HG02798 (cell line): Measurements from ENCODE around the gene HELT.
A peak's percentile ranks its signal among the peaks of the same experiment; 100 is the strongest.
"Not testable (repeated sequence)": the region's sequence is repeated elsewhere in the genome, so short reads cannot be mapped to it uniquely, and the experiment has no call there.

Experiments used
- ATAC-seq: cut with Tn5 transposase; IDR thresholded peaks from one replicate; pipeline ENCODE4 v1.9.1; 2021; ENCODE audit warnings: mild to moderate bottlenecking; ENCODE audit not compliant: unreplicated experiment, poor library complexity

Gene HELT, protein sequence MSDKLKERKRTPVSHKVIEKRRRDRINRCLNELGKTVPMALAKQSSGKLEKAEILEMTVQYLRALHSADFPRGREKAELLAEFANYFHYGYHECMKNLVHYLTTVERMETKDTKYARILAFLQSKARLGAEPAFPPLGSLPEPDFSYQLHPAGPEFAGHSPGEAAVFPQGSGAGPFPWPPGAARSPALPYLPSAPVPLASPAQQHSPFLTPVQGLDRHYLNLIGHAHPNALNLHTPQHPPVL

DNA sequence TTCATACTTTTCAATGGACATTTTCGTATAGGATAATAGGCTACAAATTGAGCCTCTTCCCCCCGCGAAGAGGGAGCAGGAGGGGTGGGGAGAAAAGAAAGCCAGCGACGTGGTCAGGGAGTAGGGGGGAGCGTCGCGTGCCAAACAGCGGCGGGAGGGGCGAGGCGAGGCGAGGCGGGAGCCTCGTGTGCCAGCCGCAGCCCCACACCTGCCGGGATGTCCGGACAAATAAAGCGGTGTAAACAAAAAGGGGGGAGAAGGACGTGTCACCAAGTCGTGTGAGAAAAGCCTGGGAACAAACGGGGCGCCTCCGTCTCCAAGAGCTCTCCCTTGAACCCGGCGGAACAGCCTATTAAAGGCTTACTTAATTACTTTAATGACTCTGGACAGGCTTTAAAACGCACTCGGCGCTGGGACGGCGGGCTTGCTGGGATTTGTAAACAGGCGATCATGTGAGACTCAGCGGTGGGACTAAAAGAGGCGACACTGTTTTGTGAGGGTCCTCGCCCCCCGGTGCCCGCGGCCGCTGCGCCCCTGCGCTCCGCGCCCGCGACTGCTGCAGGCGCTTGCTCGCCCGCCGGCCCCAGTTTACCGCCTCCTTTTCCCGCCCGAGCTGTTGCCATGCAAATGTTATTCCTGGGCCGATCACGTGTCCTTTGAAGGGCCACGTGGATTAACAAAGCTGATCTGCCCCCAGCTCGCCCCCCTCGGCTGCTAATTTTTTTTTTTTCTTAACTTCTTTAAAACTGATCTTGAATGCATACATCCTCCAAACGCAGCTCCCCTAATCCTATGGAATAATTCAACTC, at the start of gene HELT:
Gene HELT, plus strand, starts transcription at position 527 of the 809 bp plus-strand sequence. CDS start 439 bp downstream, outside the sequence.
- ATAC-seq, result no peak

DNA sequence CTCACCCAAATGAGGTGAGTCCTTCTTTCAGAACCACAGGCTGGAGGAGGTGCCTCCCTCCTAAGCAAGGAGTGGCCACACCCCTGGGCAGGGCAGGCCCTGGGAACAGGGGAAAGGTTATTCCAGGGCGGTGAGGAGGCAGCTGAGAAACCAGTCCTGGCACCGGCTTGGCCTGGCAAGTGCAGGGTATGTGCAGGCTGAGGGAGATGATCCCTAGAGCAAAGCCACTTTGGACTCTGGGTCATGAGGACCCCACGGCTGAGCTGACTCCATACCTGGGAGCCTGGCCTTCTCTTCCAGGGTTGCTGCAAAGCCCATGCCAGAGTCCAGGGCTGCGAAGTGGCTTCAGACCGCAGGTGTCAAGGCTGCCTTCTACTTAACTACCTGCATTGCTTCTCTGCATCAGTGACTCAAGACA, 49.5 kb upstream of the HELT start:
- ATAC-seq, result no peak

DNA sequence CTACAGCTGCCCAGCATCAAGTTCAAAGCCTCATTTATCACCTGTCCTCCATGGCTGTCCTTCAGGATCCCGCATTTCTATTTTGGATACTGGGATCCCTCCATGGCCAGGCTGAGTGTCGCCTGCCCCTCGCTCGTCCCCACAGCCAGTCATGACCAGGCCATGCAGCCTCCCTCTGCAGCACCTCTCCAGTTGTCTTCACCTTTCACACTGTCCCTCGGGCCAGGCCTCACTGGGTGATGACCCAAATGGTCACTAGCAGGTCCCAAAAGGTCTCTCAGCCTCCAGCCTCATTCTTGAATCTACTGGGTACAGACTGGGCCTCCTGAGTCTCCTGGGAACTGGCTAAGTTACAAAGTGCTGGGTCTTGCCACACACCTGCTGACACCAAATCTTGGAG, 48.7 kb upstream of the HELT start:
- no peak for ATAC-seq

GRCh38 chr4:184972991-184973390, 45.3 kb upstream of the HELT start:
- ATAC-seq, result no peak

- ATAC-seq, result not testable (repeated sequence)
These were observed 41.9 kb upstream of the HELT start for GRCh38 chr4:184976348-184976747.

GRCh38 chr4:184977747-184978146, 40.5 kb upstream of the HELT start:
- ATAC-seq, result no peak

- no peak for ATAC-seq
These were observed 40.1 kb upstream of the HELT start for GRCh38 chr4:184978211-184978610.

GRCh38 chr4:184979461-184980124, 38.7 kb upstream of the HELT start:
- no peak for ATAC-seq

GRCh38 chr4:184980261-184980660, 38.0 kb upstream of the HELT start:
- ATAC-seq, result no peak

DNA sequence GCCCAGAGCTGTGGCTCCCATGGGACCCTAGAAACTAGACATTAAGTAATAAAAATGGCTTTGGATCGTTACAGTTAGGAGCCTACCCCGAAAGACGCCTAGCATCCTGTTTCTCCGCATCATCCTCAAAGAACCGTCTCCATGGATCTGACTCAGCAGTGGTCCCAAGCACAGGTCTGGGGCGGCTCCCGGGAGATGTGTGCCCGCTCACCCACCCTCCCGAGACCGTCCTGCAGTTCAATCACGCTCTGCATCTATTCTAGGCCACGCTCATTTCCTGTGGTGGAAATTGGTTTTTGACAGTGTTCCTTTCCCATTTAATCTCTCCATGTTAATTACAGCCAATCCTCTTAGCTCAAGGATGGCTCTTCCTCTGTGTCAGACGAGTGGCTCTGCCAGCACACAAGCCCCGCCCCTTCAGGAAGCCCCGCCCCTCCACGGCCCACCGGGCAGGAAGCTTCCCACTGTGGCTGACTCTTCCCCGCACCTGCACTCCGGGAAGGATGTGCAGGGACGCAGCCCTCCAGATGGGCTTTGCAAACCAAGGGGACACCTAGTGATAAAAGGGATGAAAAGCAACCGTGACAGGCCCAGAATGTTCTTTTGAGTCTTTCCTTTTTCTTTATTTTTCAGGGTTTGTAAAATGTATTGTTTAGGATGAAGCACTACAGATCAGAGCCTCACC, 34.5 kb upstream of the HELT start:
- peak; percentile 53 for ATAC-seq

DNA sequence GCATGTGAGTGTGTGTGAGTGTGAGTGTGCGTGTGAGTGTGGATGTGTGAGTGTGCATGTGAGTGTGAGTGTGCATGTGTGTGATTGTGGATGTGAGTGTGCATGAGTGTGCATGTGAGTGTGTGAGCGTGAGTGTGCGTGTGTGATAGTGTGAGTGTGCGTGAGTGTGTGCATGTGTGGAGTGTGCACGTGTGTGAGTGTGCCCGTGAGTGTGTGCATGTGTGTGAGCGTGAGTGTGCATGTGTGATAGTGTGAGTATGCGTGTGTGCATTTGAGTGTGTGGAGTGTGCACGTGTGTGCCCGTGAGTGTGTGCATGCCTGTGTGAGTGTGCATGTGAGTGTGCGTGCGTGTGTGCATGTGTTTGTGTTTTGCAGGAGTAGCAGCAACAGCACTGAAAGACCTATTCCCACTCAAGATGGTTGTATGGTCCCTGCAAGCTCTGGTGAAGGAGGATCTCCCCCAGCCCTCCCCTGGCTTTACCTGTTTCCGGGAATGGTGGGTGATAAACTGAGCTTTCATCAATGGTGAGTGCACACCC, 30.7 kb upstream of the HELT start:
- no peak for ATAC-seq

DNA sequence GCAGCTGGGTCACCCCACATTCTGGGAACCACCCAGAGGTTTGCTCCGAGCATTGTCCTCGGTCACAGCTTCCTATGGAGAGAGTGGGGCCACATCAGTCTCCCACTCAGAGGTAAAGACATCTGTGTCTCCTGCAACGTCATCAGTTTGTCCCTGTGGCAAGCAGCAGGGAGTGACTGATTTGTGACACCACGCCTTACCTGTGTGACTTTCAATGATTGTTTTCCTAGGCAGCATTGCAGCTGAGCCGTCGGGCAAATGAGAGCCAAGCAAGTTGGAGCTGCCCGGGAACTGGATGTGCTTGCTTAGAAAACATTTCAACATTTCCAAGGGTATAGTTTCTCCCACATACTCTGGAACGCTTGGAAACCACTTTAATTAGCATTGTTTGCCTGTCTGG, 29.7 kb upstream of the HELT start:
- no peak for ATAC-seq

GRCh38 chr4:184989283-184989682, 29.0 kb upstream of the HELT start:
- not testable (repeated sequence) for ATAC-seq

- ATAC-seq, result not testable (repeated sequence)
These were observed 28.2 kb upstream of the HELT start for GRCh38 chr4:184990131-184990530.

GRCh38 chr4:184991860-184992259, 26.4 kb upstream of the HELT start:
- no peak for ATAC-seq

GRCh38 chr4:184992422-184992821, 25.9 kb upstream of the HELT start:
- no peak for ATAC-seq

- ATAC-seq, result no peak
These were observed 25.0 kb upstream of the HELT start for GRCh38 chr4:184993247-184993646.

GRCh38 chr4:184994010-184994622, 24.2 kb upstream of the HELT start:
- no peak for ATAC-seq

GRCh38 chr4:184994623-184995010, 23.7 kb upstream of the HELT start:
- ATAC-seq, result no peak

GRCh38 chr4:184997656-184998055, 20.6 kb upstream of the HELT start:
- not testable (repeated sequence) for ATAC-seq
